ENCODE data around the gene ANKRD17.

ANKRD17 gene

GRCh38 chr4:73034896-73035295 is 223.7 kb downstream of the ANKRD17 start:
- Histone ChIP-seq H3K36me3 (ENCODE audit: control insufficient read depth, insufficient read depth, low read length) (no peaks in the 10 kb centered on the region), H3K27me3 (ENCODE audit: control insufficient read depth, insufficient read depth, low read length, poor library complexity, severe bottlenecking) (no peaks in the 10 kb centered on the region), H3K4me1 (ENCODE audit: control insufficient read depth, insufficient read depth, low read length) (no peaks in the 10 kb centered on the region), H3K9me3 (ENCODE audit: control insufficient read depth, low read length) (no peaks in the 10 kb centered on the region), H3K4me3 (ENCODE audit: insufficient read depth, low read depth, low read length) (no peak overlapping the region), H3K27ac (ENCODE audit: insufficient read depth, low read depth, low read length, poor library complexity, severe bottlenecking) (no peak overlapping the region)
- 95% methylated on average over 2 of the region's 2 CpGs for WGBS, 2 experiments

- no peaks in the 10 kb centered on the region for H3K27me3 ChIP-seq (ENCODE audit: control insufficient read depth, insufficient read depth, low read length, poor library complexity, severe bottlenecking)
- H3K4me1 ChIP-seq (ENCODE audit: control insufficient read depth, insufficient read depth, low read length) = no peaks in the 10 kb centered on the region
- H3K4me3 ChIP-seq (ENCODE audit: insufficient read depth, low read depth, low read length) = no peak overlapping the region
- no peak overlapping the region for H3K27ac ChIP-seq (ENCODE audit: insufficient read depth, low read depth, low read length, poor library complexity, severe bottlenecking)
- WGBS, 2 experiments = 78 to 80% methylated on average over 5 of the region's 5 CpGs
- H3K36me3 ChIP-seq (ENCODE audit: control insufficient read depth, insufficient read depth, low read length) = no peaks in the 10 kb centered on the region
- H3K9me3 ChIP-seq (ENCODE audit: control insufficient read depth, low read length) = no peaks in the 10 kb centered on the region
Measured at GRCh38 chr4:73028621-73029020, 230.0 kb downstream of the ANKRD17 start.
